Endothelial cell of umbilical vein (primary cell): ENCODE data around the gene TXNRD2. TPM values are rescaled to one million over a fixed set of nuclear protein-coding genes. Genes with fewer than 3 reads are reported as not detected.

Experiments
- BruUV-seq: library from RNA; stranded (reverse); fragments of 400-500 nt; replicated peaks from 2 replicates; lab custom pipeline; 2021; lab: Mats Ljungman, UMichigan
- CTCF ChIA-PET: fragments of 300-600, 350-600 bp; sonication (Branson Sonifier 250); formaldehyde crosslinking; loops from one replicate; lab custom pipeline; 2021; ENCODE audit warnings: antibody characterized with exemption, inconsistent platforms; lab: Charles Lee
- POLR2A ChIA-PET: fragments of 300-600, 350-600 bp; sonication (Branson Sonifier 250); formaldehyde crosslinking; loops from one replicate; lab custom pipeline; 2021; ENCODE audit warnings: antibody characterized with exemption, inconsistent platforms; lab: Charles Lee
- DNase-seq: peaks from one replicate; pipeline ENCODE4 v3.0.0-alpha.2; 2011; ENCODE audit warnings: low read depth, low spot score
- FAIRE-seq: peaks from 2 replicates; lab custom pipeline; 2011; peaks lifted over from hg19 to GRCh38; lab: Jason Lieb, UNC
- H2AFZ ChIP-seq: 2 replicates; pipeline ENCODE4 v1.6.0; 2012; ENCODE audit warnings: low read depth, low read length, control low read depth, inconsistent platforms
- H3K27ac ChIP-seq: 2 replicates; pipeline ENCODE4 v1.5.1; 2011; ENCODE audit warnings: low read depth, mild to moderate bottlenecking, control low read depth, low read length, moderate library complexity; ENCODE audit not compliant: insufficient read depth
- H3K27me3 ChIP-seq, 2 experiments: 2 replicates each; pipeline versions ENCODE4 v1.6.0 to v1.6.1; 2011; ENCODE audit warnings: low read length in 2 of 2, mixed read lengths in 1 of 2; ENCODE audit not compliant: control insufficient read depth in 2 of 2, insufficient read depth in 2 of 2
- H3K36me3 ChIP-seq, 2 experiments: 2 replicates in 1 of 2; 3 replicates in 1 of 2; pipeline ENCODE4 v1.5.1; 2011; ENCODE audit warnings: low read length in 2 of 2, mild to moderate bottlenecking in 1 of 2, moderate library complexity in 1 of 2; ENCODE audit not compliant: control insufficient read depth in 2 of 2, insufficient read depth in 2 of 2; ENCODE audit errors: extremely low read depth in 1 of 2
- H3K4me1 ChIP-seq: 3 replicates; pipeline ENCODE4 v1.5.1; 2011; ENCODE audit warnings: mild to moderate bottlenecking, low read length; ENCODE audit not compliant: control insufficient read depth, insufficient read depth; ENCODE audit errors: extremely low read depth
- H3K4me2 ChIP-seq: 2 replicates; pipeline ENCODE4 v1.6.1; 2011; ENCODE audit warnings: low read length, control low read depth, mixed read lengths; ENCODE audit not compliant: insufficient read depth
- H3K4me3 ChIP-seq, 3 experiments: fragments of 200-600 bp in 1 of 3; sonication (generic), shearing (Covaris generic) in 1 of 3; replicated peaks in 1 of 3; 2 replicates each; pipeline ENCODE4 v1.5.1; 2011 to 2016; ENCODE audit warnings: control low read depth in 3 of 3, low read length in 3 of 3, mild to moderate bottlenecking in 2 of 3, inconsistent platforms in 1 of 3, low read depth in 1 of 3, moderate library complexity in 1 of 3; ENCODE audit not compliant: insufficient read depth in 1 of 3
- H3K79me2 ChIP-seq: 2 replicates; pipeline ENCODE4 v1.6.0; 2012; ENCODE audit warnings: low read length, inconsistent platforms; ENCODE audit not compliant: control insufficient read depth, insufficient read depth
- H3K9ac ChIP-seq: replicated peaks from 2 replicates; pipeline ENCODE3; 2011; ENCODE audit warnings: low read length, control low read depth; ENCODE audit not compliant: insufficient read depth; ENCODE audit errors: extremely low read depth
- H3K9me1 ChIP-seq: replicated peaks from 3 replicates; pipeline ENCODE4 v1.6.0; 2011; ENCODE audit warnings: mild to moderate bottlenecking, low read length; ENCODE audit not compliant: control insufficient read depth, insufficient read depth; ENCODE audit errors: extremely low read depth
- H3K9me3 ChIP-seq: replicated peaks from 2 replicates; pipeline ENCODE4 v1.5.1; 2012; ENCODE audit warnings: low read length, inconsistent platforms; ENCODE audit not compliant: control insufficient read depth, insufficient read depth
- H4K20me1 ChIP-seq: replicated peaks from 2 replicates; pipeline ENCODE3; 2011; ENCODE audit warnings: mild to moderate bottlenecking, low read length; ENCODE audit not compliant: control insufficient read depth, insufficient read depth; ENCODE audit errors: extremely low read depth
- EZH2 ChIP-seq: IDR thresholded peaks from 2 replicates; pipeline ENCODE4 v1.6.1; 2012; ENCODE audit warnings: borderline replicate concordance, low read depth, mild to moderate bottlenecking, moderate library complexity, low read length, inconsistent platforms; ENCODE audit not compliant: severe bottlenecking
- FOS ChIP-seq: IDR thresholded peaks from 2 replicates; pipeline ENCODE4 v1.6.1; 2011; ENCODE audit warnings: mild to moderate bottlenecking, low read length, moderate library complexity, borderline replicate concordance; ENCODE audit not compliant: insufficient read depth
- GATA2 ChIP-seq: IDR thresholded peaks from 2 replicates; pipeline ENCODE4 v1.7.0; 2011; ENCODE audit warnings: low read depth, mild to moderate bottlenecking, moderate library complexity, mixed read lengths, low read length; ENCODE audit not compliant: insufficient read length, insufficient read depth
- JUN ChIP-seq: IDR thresholded peaks from 2 replicates; pipeline ENCODE4 v1.6.1; 2011; ENCODE audit warnings: borderline replicate concordance, low read depth; ENCODE audit not compliant: insufficient read length, insufficient read depth
- MYC ChIP-seq: IDR thresholded peaks from one replicate; pipeline ENCODE4 v1.6.1; 2011; ENCODE audit warnings: mild to moderate bottlenecking, low read depth, low read length
- POLR2A ChIP-seq: IDR thresholded peaks from 2 replicates; pipeline ENCODE4 v1.6.1; 2012; ENCODE audit warnings: low read depth, mild to moderate bottlenecking, control low read depth, low read length
- POLR2AphosphoS5 ChIP-seq: IDR thresholded peaks from 2 replicates; pipeline ENCODE4 v1.6.1; 2012; ENCODE audit warnings: low read depth, mild to moderate bottlenecking, control low read depth, low read length, moderate library complexity; ENCODE audit not compliant: insufficient read depth
- dilution Hi-C: fragments of 300-500 bp; cut with MboI; formaldehyde crosslinking; loops from one replicate; pipeline ENCODE4 v1.15.0; 2019; ENCODE audit warnings: low sequenced_read_pairs; ENCODE audit not compliant: extremely low pct_ligation_motif_present
- intact Hi-C: fragments of 100-400 bp; cut with micrococcal nuclease; formaldehyde crosslinking; loops from one replicate; pipeline ENCODE4 v1.10.0; 2022
- polyA plus RNA-seq, 4 experiments: library from polyadenylated mRNA; depleted of rRNA in 3 of 4; stranded (reverse) in 3 of 4; unstranded in 1 of 4; fragments of >200 nt; gene quantifications; 2 replicates each; pipeline versions ENCODE4 v1.2.1 to v1.2.3, GENCODE V29; 2011 to 2012; ENCODE audit warnings: missing spikeins in 1 of 4
- total RNA-seq: library from RNA; stranded (reverse); gene quantifications from 2 replicates; pipeline ENCODE4 v1.2.3, GENCODE V29; 2021
- TF ChIP-seq, protein P1 (sequence below): IDR thresholded peaks from 2 replicates; pipeline ENCODE4 v1.6.1; 2011; ENCODE audit not compliant: insufficient read depth, insufficient read length
- TF ChIP-seq, protein P2 (sequence below), 2 donors: IDR thresholded peaks; 1 replicate in 1 of 2; 2 replicates in 1 of 2; pipeline ENCODE4 v1.5.1; 2011; ENCODE audit warnings: low read length in 2 of 2, mild to moderate bottlenecking in 2 of 2, moderate library complexity in 2 of 2, control low read depth in 1 of 2, inconsistent platforms in 1 of 2, low read depth in 1 of 2; ENCODE audit not compliant: insufficient read depth in 1 of 2; ENCODE audit errors: extremely low read depth in 1 of 2

Gene TXNRD2
- total and polyA plus RNA-seq, 2 donors (not counting 3 experiments of a cell fraction or from before 2014, with no cell fraction given), result 211 to 440 TPM

DNA sequence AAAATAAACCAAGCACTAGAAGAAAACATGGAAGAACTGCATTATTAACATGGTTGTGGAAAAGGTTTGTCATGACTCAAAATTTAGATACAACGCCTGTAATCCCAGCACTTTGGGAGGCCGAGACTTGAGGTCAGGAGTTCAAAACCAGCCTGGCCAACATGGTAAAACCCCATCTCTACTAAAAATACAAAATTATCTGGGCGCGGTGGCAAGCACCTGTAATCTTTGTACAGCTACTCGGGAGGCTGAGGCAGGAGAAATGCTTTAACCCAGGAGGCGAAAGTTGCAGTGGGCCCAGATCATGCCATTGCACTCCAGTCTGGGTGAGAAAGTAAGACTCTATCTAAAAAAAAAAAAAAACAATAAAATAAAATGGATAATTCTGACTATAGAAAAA is 110.6 kb downstream of the TXNRD2 start:
- no peaks in the 10 kb centered on the region for H3K36me3 ChIP-seq
- no peaks in the 10 kb centered on the region for H3K27me3 ChIP-seq
- no peaks in the 10 kb centered on the region for H3K9me3 ChIP-seq
- ChIA-PET CTCF (no interaction called here), POLR2A (no interaction called here)
- H3K27ac ChIP-seq, result no peak overlapping the region
- TF ChIP-seq MYC (no peak), EZH2 (no peak), JUN (no peak), FOS (no peak), POLR2AphosphoS5 (no peak), POLR2A (no peak), GATA2 (no peak)
- TF ChIP-seq, protein P1, sequence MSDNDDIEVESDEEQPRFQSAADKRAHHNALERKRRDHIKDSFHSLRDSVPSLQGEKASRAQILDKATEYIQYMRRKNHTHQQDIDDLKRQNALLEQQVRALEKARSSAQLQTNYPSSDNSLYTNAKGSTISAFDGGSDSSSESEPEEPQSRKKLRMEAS, result no peak
- TF ChIP-seq, protein P2, sequence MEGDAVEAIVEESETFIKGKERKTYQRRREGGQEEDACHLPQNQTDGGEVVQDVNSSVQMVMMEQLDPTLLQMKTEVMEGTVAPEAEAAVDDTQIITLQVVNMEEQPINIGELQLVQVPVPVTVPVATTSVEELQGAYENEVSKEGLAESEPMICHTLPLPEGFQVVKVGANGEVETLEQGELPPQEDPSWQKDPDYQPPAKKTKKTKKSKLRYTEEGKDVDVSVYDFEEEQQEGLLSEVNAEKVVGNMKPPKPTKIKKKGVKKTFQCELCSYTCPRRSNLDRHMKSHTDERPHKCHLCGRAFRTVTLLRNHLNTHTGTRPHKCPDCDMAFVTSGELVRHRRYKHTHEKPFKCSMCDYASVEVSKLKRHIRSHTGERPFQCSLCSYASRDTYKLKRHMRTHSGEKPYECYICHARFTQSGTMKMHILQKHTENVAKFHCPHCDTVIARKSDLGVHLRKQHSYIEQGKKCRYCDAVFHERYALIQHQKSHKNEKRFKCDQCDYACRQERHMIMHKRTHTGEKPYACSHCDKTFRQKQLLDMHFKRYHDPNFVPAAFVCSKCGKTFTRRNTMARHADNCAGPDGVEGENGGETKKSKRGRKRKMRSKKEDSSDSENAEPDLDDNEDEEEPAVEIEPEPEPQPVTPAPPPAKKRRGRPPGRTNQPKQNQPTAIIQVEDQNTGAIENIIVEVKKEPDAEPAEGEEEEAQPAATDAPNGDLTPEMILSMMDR (IDR thresholded peaks at IDR 0.05; ENCODE audit: extremely low read depth in 1 of 2, insufficient read depth in 1 of 2, low read depth in 1 of 2, low read length in 2 of 2), result no peak
- H3K9me1 ChIP-seq, result no peaks in the 10 kb centered on the region
- no peak for FAIRE-seq
- H3K4me2 ChIP-seq, result no peak overlapping the region
- no peaks in the 10 kb centered on the region for H3K79me2 ChIP-seq
- BruUV-seq, result no TSS peak
- intact Hi-C loops, result no loop called here
- no peak overlapping the region for H3K9ac ChIP-seq
- DNase-seq, result no peak
- dilution Hi-C loops, result no loop called here
- H4K20me1 ChIP-seq, result no peaks in the 10 kb centered on the region
- H2AFZ ChIP-seq, result no peak overlapping the region
- H3K4me1 ChIP-seq, result no peaks in the 10 kb centered on the region
- no peak overlapping the region for H3K4me3 ChIP-seq
